ENCODE results near the gene IL18BP.

The IL18BP gene

DNA sequence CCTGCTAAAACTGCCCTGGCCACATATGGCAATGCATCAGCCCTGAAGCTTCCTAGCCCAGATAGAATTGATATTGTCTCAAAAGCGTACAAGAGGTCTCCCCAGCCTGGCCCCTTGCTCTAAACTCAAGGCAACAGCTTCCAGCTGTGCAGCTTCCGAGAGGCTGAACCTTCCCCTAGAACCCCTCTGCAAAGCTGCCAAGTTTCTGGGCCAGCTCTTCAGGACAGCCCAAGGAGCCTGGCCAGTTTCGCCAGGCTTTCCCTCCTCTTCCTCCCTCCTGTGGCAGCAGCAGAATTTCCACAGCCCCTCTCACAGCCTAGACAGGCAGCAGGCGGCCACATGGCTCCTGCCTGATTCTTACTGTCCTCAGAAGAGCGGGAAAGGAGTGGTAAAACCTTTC is 47.1 kb downstream of the IL18BP start:
- DNase-seq (ENCODE audit: low read depth in 3 of 3), result no peak

DNA sequence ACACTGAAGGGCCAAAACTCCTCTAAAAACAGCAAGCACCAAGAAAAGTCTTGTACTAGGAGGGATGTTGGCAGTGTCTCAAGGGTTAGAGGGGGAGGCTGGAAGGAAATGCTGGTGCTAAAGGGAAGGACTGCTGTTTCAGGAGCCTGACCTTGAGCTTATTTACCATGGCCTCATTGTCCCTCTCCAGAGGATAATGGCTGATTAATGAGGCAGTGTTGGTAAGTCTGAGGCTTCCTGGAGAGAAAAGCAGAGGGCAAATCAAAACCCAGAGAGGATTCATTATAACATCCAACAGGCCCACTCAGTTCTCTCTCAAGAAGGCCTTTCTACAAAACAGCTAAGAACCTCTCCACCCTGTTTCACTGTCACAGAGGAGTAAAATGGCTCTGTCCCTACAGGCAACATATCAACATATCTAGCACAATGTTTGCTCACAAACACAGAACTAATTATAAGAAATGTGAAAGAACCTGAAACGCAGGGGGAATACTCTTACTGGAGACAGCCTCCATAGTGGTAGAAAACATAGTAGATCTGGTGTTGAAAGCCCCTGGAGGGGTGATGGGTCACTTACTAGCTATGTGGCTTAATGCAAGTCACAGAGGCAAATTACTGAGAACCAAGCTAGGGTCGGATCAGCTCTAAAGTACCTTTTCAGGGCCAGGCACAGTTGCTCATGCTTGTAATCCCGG is 50.2 kb downstream of the IL18BP start:
- no peak for DNase-seq (ENCODE audit: low read depth in 3 of 3)
